ENCODE measurements around the gene CYB561D2.

Gene CYB561D2

GRCh38 chr3:50323614-50324199 is 27.0 kb upstream of the CYB561D2 start:
- H3K18ac ChIP-seq (ENCODE audit: low read depth in 1 of 2, low read length in 2 of 2) = no peak overlapping the region
- no peaks in the 10 kb centered on the region for H3K9me3 ChIP-seq (ENCODE audit: control insufficient read depth, low read length)
- no peak overlapping the region for H4K8ac ChIP-seq (ENCODE audit: low read length)
- H3K4me2 ChIP-seq (ENCODE audit: low read length, poor library complexity, severe bottlenecking) = no peak overlapping the region
- H2AK5ac ChIP-seq (ENCODE audit: low read length, severe bottlenecking) = no peak overlapping the region
- H3K4ac ChIP-seq (ENCODE audit: low read depth in 1 of 2, low read length in 2 of 2) = no peak overlapping the region
- H4K91ac ChIP-seq (ENCODE audit: low read length) = peak overlapping the region; percentile 21
- H3K4me3 ChIP-seq (ENCODE audit: insufficient read depth in 1 of 2, low read depth in 1 of 2, low read length in 2 of 2) = no peak overlapping the region
- H3K14ac ChIP-seq (ENCODE audit: low read length in 2 of 2) = no peak overlapping the region
- H3K79me1 ChIP-seq (replicated peaks; ENCODE audit: low read length, poor library complexity, severe bottlenecking) = peaks cover 27% of the 10 kb centered on the region
- H3K36me3 ChIP-seq (ENCODE audit: control insufficient read depth in 1 of 2, insufficient read depth in 2 of 2, low read depth in 1 of 2, low read length in 2 of 2) = peaks cover 31 to 42% of the 10 kb centered on the region in 2 experiments
- no peak overlapping the region for H3K27ac ChIP-seq (ENCODE audit: low read length, poor library complexity, severe bottlenecking)
- no peak for DNase-seq
- H2BK5ac ChIP-seq (ENCODE audit: low read depth, low read length, poor library complexity, severe bottlenecking) = no peak overlapping the region
- H2BK120ac ChIP-seq (ENCODE audit: low read depth, low read length) = no peak overlapping the region
- H3K23ac ChIP-seq (ENCODE audit: low read length in 2 of 2) = no peak overlapping the region
- no peak overlapping the region for H2AFZ ChIP-seq (ENCODE audit: low read depth, low read length)
- no peaks in the 10 kb centered on the region for H3K27me3 ChIP-seq (ENCODE audit: control insufficient read depth in 1 of 2, insufficient read depth in 1 of 2, low read length in 2 of 2)
- peak overlapping the region; percentile 17 for H2BK15ac ChIP-seq (ENCODE audit: low read depth, poor library complexity, severe bottlenecking)
- H2BK12ac ChIP-seq (ENCODE audit: low read length in 2 of 2) = peak overlapping the region in 1 of 2 experiments; percentile 7
- no peak overlapping the region for H3K9ac ChIP-seq (ENCODE audit: low read length)
- 92% methylated on average over 5 of the region's 5 CpGs for WGBS
- peaks cover 41% of the 10 kb centered on the region for H3K4me1 ChIP-seq (ENCODE audit: control insufficient read depth, insufficient read depth, low read depth, low read length)

GRCh38 chr3:50324351-50325112 is 26.1 kb upstream of the CYB561D2 start:
- H4K8ac ChIP-seq (ENCODE audit: low read length) = no peak overlapping the region
- peaks cover 35% of the 10 kb centered on the region for H3K4me1 ChIP-seq (ENCODE audit: control insufficient read depth, insufficient read depth, low read depth, low read length)
- WGBS = 77% methylated on average over 3 of the region's 4 CpGs
- H3K9me3 ChIP-seq (ENCODE audit: control insufficient read depth, low read length) = no peaks in the 10 kb centered on the region
- H2BK12ac ChIP-seq (ENCODE audit: low read length in 2 of 2) = no peak overlapping the region
- no peak overlapping the region for H3K23ac ChIP-seq (ENCODE audit: low read length in 2 of 2)
- H2AFZ ChIP-seq (ENCODE audit: low read depth, low read length) = no peak overlapping the region
- H2BK15ac ChIP-seq (ENCODE audit: low read depth, poor library complexity, severe bottlenecking) = peak overlapping the region; percentile 17
- H2BK120ac ChIP-seq (ENCODE audit: low read depth, low read length) = no peak overlapping the region
- no peak overlapping the region for H3K4ac ChIP-seq (ENCODE audit: low read depth in 1 of 2, low read length in 2 of 2)
- DNase-seq = peak; percentile 80
- no peak overlapping the region for H3K14ac ChIP-seq (ENCODE audit: low read length in 2 of 2)
- no peak overlapping the region for H3K18ac ChIP-seq (ENCODE audit: low read depth in 1 of 2, low read length in 2 of 2)
- H2AK5ac ChIP-seq (ENCODE audit: low read length, severe bottlenecking) = peak overlapping the region; percentile 47
- no peak overlapping the region for H3K4me2 ChIP-seq (ENCODE audit: low read length, poor library complexity, severe bottlenecking)
- no peak overlapping the region for H2BK5ac ChIP-seq (ENCODE audit: low read depth, low read length, poor library complexity, severe bottlenecking)
- no peaks in the 10 kb centered on the region for H3K27me3 ChIP-seq (ENCODE audit: control insufficient read depth in 1 of 2, insufficient read depth in 1 of 2, low read length in 2 of 2)
- H3K9ac ChIP-seq (ENCODE audit: low read length) = no peak overlapping the region
- peaks cover 20% of the 10 kb centered on the region for H3K79me1 ChIP-seq (replicated peaks; ENCODE audit: low read length, poor library complexity, severe bottlenecking)
- peak overlapping the region; percentile 23 for H4K91ac ChIP-seq (ENCODE audit: low read length)
- no peak overlapping the region for H3K4me3 ChIP-seq (ENCODE audit: insufficient read depth in 1 of 2, low read depth in 1 of 2, low read length in 2 of 2)
- peaks cover 27 to 41% of the 10 kb centered on the region in 2 experiments for H3K36me3 ChIP-seq (ENCODE audit: control insufficient read depth in 1 of 2, insufficient read depth in 2 of 2, low read depth in 1 of 2, low read length in 2 of 2)
- H3K27ac ChIP-seq (ENCODE audit: low read length, poor library complexity, severe bottlenecking) = no peak overlapping the region

- H2BK12ac ChIP-seq (ENCODE audit: low read length in 2 of 2) = no peak overlapping the region
- peaks cover 17% of the 10 kb centered on the region for H3K79me1 ChIP-seq (replicated peaks; ENCODE audit: low read length, poor library complexity, severe bottlenecking)
- H3K4me3 ChIP-seq (ENCODE audit: insufficient read depth in 1 of 2, low read depth in 1 of 2, low read length in 2 of 2) = no peak overlapping the region
- no peak overlapping the region for H3K4ac ChIP-seq (ENCODE audit: low read depth in 1 of 2, low read length in 2 of 2)
- no peak for DNase-seq
- H3K36me3 ChIP-seq (ENCODE audit: control insufficient read depth in 1 of 2, insufficient read depth in 2 of 2, low read depth in 1 of 2, low read length in 2 of 2) = peaks cover 27 to 41% of the 10 kb centered on the region in 2 experiments
- no peak overlapping the region for H2AFZ ChIP-seq (ENCODE audit: low read depth, low read length)
- H4K91ac ChIP-seq (ENCODE audit: low read length) = no peak overlapping the region
- peaks cover 29% of the 10 kb centered on the region for H3K4me1 ChIP-seq (ENCODE audit: control insufficient read depth, insufficient read depth, low read depth, low read length)
- no peak overlapping the region for H3K9ac ChIP-seq (ENCODE audit: low read length)
- no peak overlapping the region for H3K23ac ChIP-seq (ENCODE audit: low read length in 2 of 2)
- no peak overlapping the region for H3K27ac ChIP-seq (ENCODE audit: low read length, poor library complexity, severe bottlenecking)
- H2BK5ac ChIP-seq (ENCODE audit: low read depth, low read length, poor library complexity, severe bottlenecking) = no peak overlapping the region
- no CpG with 5 or more reads among the region's 2 CpGs for WGBS
- H3K27me3 ChIP-seq (ENCODE audit: control insufficient read depth in 1 of 2, insufficient read depth in 1 of 2, low read length in 2 of 2) = no peaks in the 10 kb centered on the region
- no peak overlapping the region for H2AK5ac ChIP-seq (ENCODE audit: low read length, severe bottlenecking)
- H4K8ac ChIP-seq (ENCODE audit: low read length) = no peak overlapping the region
- H3K18ac ChIP-seq (ENCODE audit: low read depth in 1 of 2, low read length in 2 of 2) = no peak overlapping the region
- no peak overlapping the region for H2BK15ac ChIP-seq (ENCODE audit: low read depth, poor library complexity, severe bottlenecking)
- no peak overlapping the region for H3K4me2 ChIP-seq (ENCODE audit: low read length, poor library complexity, severe bottlenecking)
- H2BK120ac ChIP-seq (ENCODE audit: low read depth, low read length) = no peak overlapping the region
- no peaks in the 10 kb centered on the region for H3K9me3 ChIP-seq (ENCODE audit: control insufficient read depth, low read length)
- no peak overlapping the region for H3K14ac ChIP-seq (ENCODE audit: low read length in 2 of 2)
Measured at GRCh38 chr3:50325113-50325480, 25.6 kb upstream of the CYB561D2 start.

- Histone ChIP-seq H3K27ac (ENCODE audit: low read length, poor library complexity, severe bottlenecking) (no peak overlapping the region), H4K8ac (ENCODE audit: low read length) (no peak overlapping the region), H3K4ac (ENCODE audit: low read depth in 1 of 2, low read length in 2 of 2) (no peak overlapping the region), H3K14ac (ENCODE audit: low read length in 2 of 2) (no peak overlapping the region), H3K36me3 (ENCODE audit: control insufficient read depth in 1 of 2, insufficient read depth in 2 of 2, low read depth in 1 of 2, low read length in 2 of 2) (peaks cover 32 to 44% of the 10 kb centered on the region in 2 experiments), H3K4me3 (ENCODE audit: insufficient read depth in 1 of 2, low read depth in 1 of 2, low read length in 2 of 2) (no peak overlapping the region), H3K79me1 (replicated peaks; ENCODE audit: low read length, poor library complexity, severe bottlenecking) (peaks cover 22% of the 10 kb centered on the region), H3K4me2 (ENCODE audit: low read length, poor library complexity, severe bottlenecking) (no peak overlapping the region), H3K9ac (ENCODE audit: low read length) (peak overlapping the region; percentile 18), H2BK15ac (ENCODE audit: low read depth, poor library complexity, severe bottlenecking) (no peak overlapping the region), H4K91ac (ENCODE audit: low read length) (no peak overlapping the region), H3K9me3 (ENCODE audit: control insufficient read depth, low read length) (no peaks in the 10 kb centered on the region), H2BK12ac (ENCODE audit: low read length in 2 of 2) (no peak overlapping the region), H2AK5ac (ENCODE audit: low read length, severe bottlenecking) (no peak overlapping the region), H2BK5ac (ENCODE audit: low read depth, low read length, poor library complexity, severe bottlenecking) (no peak overlapping the region), H3K4me1 (ENCODE audit: control insufficient read depth, insufficient read depth, low read depth, low read length) (peaks cover 25% of the 10 kb centered on the region), H3K18ac (ENCODE audit: low read depth in 1 of 2, low read length in 2 of 2) (no peak overlapping the region), H2BK120ac (ENCODE audit: low read depth, low read length) (no peak overlapping the region), H2AFZ (ENCODE audit: low read depth, low read length) (no peak overlapping the region), H3K27me3 (ENCODE audit: control insufficient read depth in 1 of 2, insufficient read depth in 1 of 2, low read length in 2 of 2) (no peaks in the 10 kb centered on the region), H3K23ac (ENCODE audit: low read length in 2 of 2) (no peak overlapping the region)
- 94% methylated on average over 10 of the region's 11 CpGs for WGBS
- DNase-seq = no peak
Measured at GRCh38 chr3:50325497-50326181, 25.0 kb upstream of the CYB561D2 start.

All from mesenchymal stem cell (in vitro differentiated cells and primary cell).